Measurements from ENCODE around the gene ZNF474.

The ZNF474 gene

GRCh38 chr5:122112063-122112462 lies 17.3 kb upstream of the ZNF474 start:
- DNase-seq, result no peak
- Histone ChIP-seq H3K27me3 (no peaks in the 10 kb centered on the region), H3K36me3 (no peaks in the 10 kb centered on the region), H3K4me3 (no peak overlapping the region), H3K4me1 (no peaks in the 10 kb centered on the region), H3K9me3 (no peaks in the 10 kb centered on the region), H3K27ac (no peak overlapping the region)
- no peak for TF ChIP-seq CTCF (IDR thresholded peaks at IDR 0.05)
- intact Hi-C loops (cut with DNase I; ENCODE audit: low total_unique reads), result no loop called here

GRCh38 chr5:122112733-122113558 lies 16.4 kb upstream of the ZNF474 start:
- DNase-seq, result no peak
- H3K9me3 ChIP-seq, result no peaks in the 10 kb centered on the region
- no peak for TF ChIP-seq CTCF (IDR thresholded peaks at IDR 0.05)
- no peaks in the 10 kb centered on the region for H3K4me1 ChIP-seq
- H3K27me3 ChIP-seq, result no peaks in the 10 kb centered on the region
- no peak overlapping the region for H3K4me3 ChIP-seq
- intact Hi-C loops (cut with DNase I; ENCODE audit: low total_unique reads), result no loop called here
- H3K36me3 ChIP-seq, result no peaks in the 10 kb centered on the region
- no peak overlapping the region for H3K27ac ChIP-seq

GRCh38 chr5:122114501-122114900 lies 14.8 kb upstream of the ZNF474 start:
- Histone ChIP-seq H3K4me1 (peaks cover 0 to 5% (median 0%) of the 10 kb centered on the region in 4 donors), H3K27me3 (no peaks in the 10 kb centered on the region), H3K36me3 (no peaks in the 10 kb centered on the region), H3K27ac (no peak overlapping the region), H3K9me3 (no peaks in the 10 kb centered on the region), H3K4me3 (no peak overlapping the region)
- no peak for TF ChIP-seq CTCF (IDR thresholded peaks at IDR 0.05)
- no peak for DNase-seq
- intact Hi-C loops (cut with DNase I; ENCODE audit: low total_unique reads), result no loop called here

- Histone ChIP-seq H3K36me3 (no peaks in the 10 kb centered on the region), H3K9me3 (no peaks in the 10 kb centered on the region), H3K4me1 (peaks cover 0 to 5% (median 0%) of the 10 kb centered on the region in 4 donors), H3K4me3 (no peak overlapping the region), H3K27ac (no peak overlapping the region), H3K27me3 (no peaks in the 10 kb centered on the region)
- DNase-seq, result no peak
- no peak for TF ChIP-seq CTCF (IDR thresholded peaks at IDR 0.05)
- intact Hi-C loops (cut with DNase I; ENCODE audit: low total_unique reads), result no loop called here
Observed at GRCh38 chr5:122118356-122118948, 10.9 kb upstream of the ZNF474 start.

- no peak for DNase-seq
- TF ChIP-seq CTCF (IDR thresholded peaks at IDR 0.05), result no peak
- intact Hi-C loops (cut with DNase I; ENCODE audit: low total_unique reads), result no loop called here
- Histone ChIP-seq H3K27ac (no peak overlapping the region), H3K4me3 (no peak overlapping the region), H3K9me3 (no peaks in the 10 kb centered on the region), H3K27me3 (no peaks in the 10 kb centered on the region), H3K36me3 (no peaks in the 10 kb centered on the region), H3K4me1 (peaks cover 0 to 5% (median 0%) of the 10 kb centered on the region in 4 donors)
Observed at GRCh38 chr5:122119205-122119604, 10.1 kb upstream of the ZNF474 start.
